Activated T-helper 17 cell treated with anti-CD3 and anti-CD28 coated beads, Interleukin-2, amount 50 U/mL, for 72 hours (primary cell): Measurements from ENCODE around the gene SBNO2. TPM values are rescaled to one million over a fixed set of nuclear protein-coding genes. Genes with fewer than 3 reads are reported as not detected.

ENCODE experiments used
- ATAC-seq: fragments of 150-1000 bp; cut with Tn5 transposase; replicated peaks from 2 replicates; pipeline ENCODE4 v1.10.0; 2021; ENCODE audit warnings: mild to moderate bottlenecking, moderate library complexity
- H3K27ac Mint-ChIP-seq: one replicate; pipeline ENCODE4 v1.8.0; 2022; ENCODE audit warnings: mixed read lengths
- H3K27me3 Mint-ChIP-seq: one replicate; pipeline ENCODE4 v1.8.0; 2022; ENCODE audit warnings: mixed read lengths
- H3K36me3 Mint-ChIP-seq: one replicate; pipeline ENCODE4 v1.8.0; 2022; ENCODE audit warnings: low read depth, mild to moderate bottlenecking, mixed read lengths
- H3K4me1 Mint-ChIP-seq: one replicate; pipeline ENCODE4 v1.8.0; 2022; ENCODE audit warnings: mixed read lengths
- H3K4me3 Mint-ChIP-seq: one replicate; pipeline ENCODE4 v1.8.0; 2022; ENCODE audit warnings: mild to moderate bottlenecking, mixed read lengths
- H3K9me3 Mint-ChIP-seq: one replicate; pipeline ENCODE4 v1.8.0; 2022; ENCODE audit warnings: mixed read lengths
- total RNA-seq, 2 donors: library from RNA; stranded (reverse); gene quantifications; one replicate each; pipeline ENCODE4 v1.2.3, GENCODE V29; 2022

Gene SBNO2
- total RNA-seq, 2 donors from 2014 or later, result 119 to 139 TPM

DNA sequence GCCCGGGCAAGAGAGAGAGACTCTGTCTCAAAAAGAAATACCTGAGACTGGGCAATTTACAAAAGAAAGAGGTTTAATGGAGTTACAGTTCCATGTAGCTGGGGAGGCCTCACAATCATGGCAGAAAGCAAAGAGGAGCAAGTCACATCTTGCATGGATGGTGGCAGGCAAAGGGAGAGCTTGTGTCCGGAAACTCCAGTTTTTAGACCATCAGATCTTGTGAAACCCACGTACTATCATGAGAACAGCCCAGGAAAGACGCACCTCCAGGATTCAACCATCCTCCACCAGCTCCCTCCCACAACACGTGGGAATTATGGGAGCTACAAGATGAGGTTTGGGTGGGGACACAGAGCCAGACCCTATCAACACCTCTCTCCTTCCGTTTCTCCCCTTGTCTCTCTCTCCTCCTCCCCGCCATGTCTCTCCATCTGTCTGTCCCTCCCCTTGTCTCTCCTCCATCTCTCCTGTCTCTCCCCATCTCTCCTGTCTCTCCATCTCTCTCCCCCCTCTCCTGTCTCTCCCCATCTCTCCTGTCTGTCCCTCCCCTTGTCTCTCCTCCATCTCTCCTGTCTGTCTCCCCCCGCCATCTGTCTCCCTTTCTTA lies 88.9 kb downstream of the SBNO2 start:
- peak overlapping the region; percentile 26 for H3K4me3 Mint-ChIP-seq
- ATAC-seq, result no peak
- peaks cover 88% of the 10 kb centered on the region for H3K36me3 Mint-ChIP-seq
- H3K27me3 Mint-ChIP-seq, result no peaks in the 10 kb centered on the region
- no peaks in the 10 kb centered on the region for H3K9me3 Mint-ChIP-seq
- peak overlapping the region; percentile 76 for H3K27ac Mint-ChIP-seq
- H3K4me1 Mint-ChIP-seq, result peaks cover 22% of the 10 kb centered on the region

DNA sequence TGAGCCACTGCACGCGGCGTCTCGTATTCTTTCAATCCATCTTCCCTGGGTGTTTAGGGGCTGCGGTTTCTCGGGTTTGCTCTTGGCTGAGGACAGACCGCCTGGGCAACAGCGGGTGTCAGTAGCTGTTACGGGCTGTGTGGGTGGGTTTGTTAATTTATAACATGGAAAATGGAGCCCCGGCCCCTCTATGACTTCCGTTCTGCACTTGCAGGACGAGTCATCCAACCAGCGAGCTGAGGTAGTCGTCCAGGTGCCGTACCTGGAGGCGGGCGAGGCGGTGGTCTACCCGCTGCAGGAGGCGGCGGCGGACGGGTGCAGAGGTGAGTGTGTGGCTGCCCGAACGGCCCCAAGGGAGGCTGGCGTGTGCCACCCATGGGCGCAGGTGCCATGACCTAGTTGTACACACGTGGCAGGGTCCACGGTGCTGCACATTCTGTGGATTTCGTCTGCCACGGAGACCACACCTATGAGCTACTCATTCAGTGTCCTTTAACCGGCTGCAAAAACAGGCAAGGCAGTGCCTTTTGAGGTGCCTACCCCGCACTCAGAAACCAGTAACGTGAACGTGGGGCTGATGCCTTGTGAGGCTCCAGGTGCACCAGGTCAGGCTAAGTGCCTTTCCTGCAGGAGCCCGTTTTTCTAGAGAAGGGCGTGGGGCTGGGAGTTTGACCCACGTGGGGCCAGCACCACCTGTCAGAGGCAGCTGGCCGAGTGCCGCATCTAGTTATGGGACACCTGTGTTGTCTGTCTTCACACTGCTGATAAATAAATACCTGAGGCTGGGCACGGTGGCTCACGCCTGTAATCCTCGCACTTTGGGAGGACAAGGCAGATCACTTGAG lies 89.8 kb downstream of the SBNO2 start:
- ATAC-seq, result no peak
- Mint-ChIP-seq H3K27me3 (no peaks in the 10 kb centered on the region), H3K4me1 (peaks cover 22% of the 10 kb centered on the region), H3K36me3 (peaks cover 89% of the 10 kb centered on the region), H3K27ac (peak overlapping the region; percentile 76), H3K9me3 (no peaks in the 10 kb centered on the region), H3K4me3 (peak overlapping the region; percentile 26)

DNA sequence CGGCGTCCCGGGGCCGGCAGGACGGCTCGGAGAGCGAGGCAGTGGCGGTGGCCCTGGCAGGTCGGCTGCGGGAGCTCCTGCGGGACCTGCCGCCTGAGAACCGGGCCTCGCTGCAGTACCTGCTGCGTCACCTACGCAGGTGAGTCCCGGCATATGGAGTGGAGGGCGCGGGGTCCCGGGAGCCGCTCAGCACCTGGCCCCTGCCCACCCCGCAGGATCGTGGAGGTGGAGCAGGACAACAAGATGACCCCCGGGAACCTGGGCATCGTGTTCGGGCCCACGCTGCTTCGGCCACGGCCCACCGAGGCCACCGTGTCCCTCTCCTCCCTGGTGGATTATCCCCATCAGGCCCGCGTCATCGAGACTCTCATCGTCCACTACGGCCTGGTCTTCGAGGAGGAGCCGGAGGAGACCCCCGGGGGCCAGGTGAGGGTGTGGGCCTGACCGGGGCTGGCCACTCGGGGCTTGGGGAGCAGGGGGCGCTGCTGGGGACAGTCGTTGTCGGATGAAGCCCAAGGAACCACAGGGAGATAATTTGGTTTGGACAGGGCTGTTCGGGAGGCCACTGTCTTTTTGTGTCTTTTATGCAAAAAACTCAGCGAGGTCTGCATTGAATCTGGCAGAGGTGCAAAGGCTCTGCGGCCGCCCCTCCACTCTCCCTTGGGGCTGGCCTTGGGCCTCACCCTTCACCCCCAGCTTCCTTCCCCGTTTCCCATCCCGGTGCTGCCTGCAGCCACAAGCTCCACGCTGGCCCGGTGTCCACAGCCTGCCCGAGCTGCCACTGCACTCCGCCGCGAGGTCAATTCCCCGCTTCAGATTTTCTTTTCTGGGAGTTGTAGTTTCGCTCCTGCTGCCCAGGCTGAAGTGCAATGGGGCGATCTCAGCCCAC lies 90.9 kb downstream of the SBNO2 start:
- Mint-ChIP-seq H3K4me1 (peaks cover 17% of the 10 kb centered on the region), H3K27ac (peak overlapping the region; percentile 54), H3K27me3 (no peaks in the 10 kb centered on the region), H3K4me3 (peak overlapping the region; percentile 11), H3K36me3 (peaks cover 91% of the 10 kb centered on the region), H3K9me3 (no peaks in the 10 kb centered on the region)
- ATAC-seq, result no peak

GRCh38 chr19:1082165-1082927 lies 91.7 kb downstream of the SBNO2 start:
- H3K4me1 Mint-ChIP-seq, result peaks cover 9% of the 10 kb centered on the region
- no peaks in the 10 kb centered on the region for H3K27me3 Mint-ChIP-seq
- ATAC-seq, result peak; percentile 70
- no peaks in the 10 kb centered on the region for H3K9me3 Mint-ChIP-seq
- peaks cover 91% of the 10 kb centered on the region for H3K36me3 Mint-ChIP-seq
- H3K27ac Mint-ChIP-seq, result no peak overlapping the region
- H3K4me3 Mint-ChIP-seq, result no peak overlapping the region

- H3K9me3 Mint-ChIP-seq, result no peaks in the 10 kb centered on the region
- no peak for ATAC-seq
- H3K27ac Mint-ChIP-seq, result no peak overlapping the region
- H3K4me1 Mint-ChIP-seq, result peaks cover 9% of the 10 kb centered on the region
- peaks cover 98% of the 10 kb centered on the region for H3K36me3 Mint-ChIP-seq
- H3K27me3 Mint-ChIP-seq, result no peaks in the 10 kb centered on the region
- no peak overlapping the region for H3K4me3 Mint-ChIP-seq
These were observed 92.5 kb downstream of the SBNO2 start for GRCh38 chr19:1081301-1082164.

GRCh38 chr19:1080360-1081161 lies 93.5 kb downstream of the SBNO2 start:
- no peaks in the 10 kb centered on the region for H3K9me3 Mint-ChIP-seq
- H3K36me3 Mint-ChIP-seq, result peaks cover 98% of the 10 kb centered on the region
- H3K27ac Mint-ChIP-seq, result no peak overlapping the region
- no peak for ATAC-seq
- H3K4me1 Mint-ChIP-seq, result peaks cover 15% of the 10 kb centered on the region
- no peak overlapping the region for H3K4me3 Mint-ChIP-seq
- H3K27me3 Mint-ChIP-seq, result no peaks in the 10 kb centered on the region

GRCh38 chr19:1079566-1080111 lies 94.4 kb downstream of the SBNO2 start:
- H3K27ac Mint-ChIP-seq, result no peak overlapping the region
- H3K27me3 Mint-ChIP-seq, result no peaks in the 10 kb centered on the region
- peak; percentile 19 for ATAC-seq
- H3K4me1 Mint-ChIP-seq, result peaks cover 9% of the 10 kb centered on the region
- H3K36me3 Mint-ChIP-seq, result peaks cover 96% of the 10 kb centered on the region
- H3K9me3 Mint-ChIP-seq, result no peaks in the 10 kb centered on the region
- H3K4me3 Mint-ChIP-seq, result peak overlapping the region; percentile 32

- Mint-ChIP-seq H3K27ac (peak overlapping the region; percentile 89), H3K4me1 (peaks cover 11% of the 10 kb centered on the region)
These were observed 97.1 kb downstream of the SBNO2 start for GRCh38 chr19:1076951-1077350.

DNA sequence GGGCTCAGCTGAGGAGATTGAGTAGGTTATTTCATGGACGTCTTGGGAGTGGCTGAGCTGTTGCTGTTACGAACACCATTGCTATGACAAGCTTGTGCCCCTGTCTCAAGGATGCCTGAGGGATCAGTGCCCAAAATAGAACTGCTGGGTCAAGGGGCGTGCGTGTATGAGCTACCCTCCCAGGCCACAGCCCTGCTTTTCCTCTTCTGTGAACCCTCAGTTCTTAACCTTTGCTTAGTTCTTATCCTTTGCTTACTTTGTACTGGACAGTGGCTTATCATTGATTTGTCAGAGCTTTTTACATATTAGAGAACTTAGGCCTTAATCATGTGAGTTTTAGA lies 98.1 kb downstream of the SBNO2 start:
- ATAC-seq, result no peak
- no peaks in the 10 kb centered on the region for H3K9me3 Mint-ChIP-seq
- H3K4me1 Mint-ChIP-seq, result peaks cover 14% of the 10 kb centered on the region
- H3K36me3 Mint-ChIP-seq, result peaks cover 91% of the 10 kb centered on the region
- H3K4me3 Mint-ChIP-seq, result peak overlapping the region; percentile 79
- H3K27ac Mint-ChIP-seq, result peak overlapping the region; percentile 75
- H3K27me3 Mint-ChIP-seq, result no peaks in the 10 kb centered on the region

More at GRCh38 chr19:1076951-1077350, 97.1 kb downstream of the SBNO2 start:
- no peaks in the 10 kb centered on the region for H3K27me3 Mint-ChIP-seq
- H3K9me3 Mint-ChIP-seq, result no peaks in the 10 kb centered on the region
- ATAC-seq, result peak; percentile 88
- H3K4me3 Mint-ChIP-seq, result peak overlapping the region; percentile 79
- peaks cover 95% of the 10 kb centered on the region for H3K36me3 Mint-ChIP-seq

- Mint-ChIP-seq H3K4me1 (peaks cover 14% of the 10 kb centered on the region), H3K27ac (peak overlapping the region; percentile 75), H3K36me3 (peaks cover 90% of the 10 kb centered on the region)
These were observed 99.4 kb downstream of the SBNO2 start for GRCh38 chr19:1074544-1075283.

DNA sequence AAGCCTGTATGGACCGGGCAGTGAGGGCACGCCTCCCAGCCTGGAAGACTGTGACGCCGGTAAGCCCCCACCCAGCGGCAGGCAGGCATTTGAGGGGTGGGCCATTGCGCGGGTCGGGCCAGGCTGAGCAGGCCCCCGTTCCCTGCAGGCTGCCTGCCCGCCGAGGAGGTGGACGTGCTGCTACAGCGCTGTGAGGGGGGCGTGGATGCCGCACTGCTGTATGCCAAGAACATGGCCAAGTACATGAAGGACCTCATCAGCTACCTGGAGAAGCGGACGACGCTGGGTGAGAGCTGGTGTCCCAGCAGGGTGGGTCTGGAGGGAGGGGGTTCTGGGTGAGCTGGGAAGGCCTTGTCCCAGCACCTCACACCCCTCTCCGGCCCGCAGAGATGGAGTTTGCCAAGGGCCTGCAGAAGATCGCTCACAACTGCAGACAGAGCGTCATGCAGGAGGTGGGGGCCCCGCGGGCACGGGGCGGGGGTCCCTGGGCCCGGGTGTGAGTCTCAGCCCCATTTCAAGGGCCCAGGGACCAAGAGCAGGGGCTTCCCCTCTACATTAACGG lies 100.0 kb downstream of the SBNO2 start:
- ATAC-seq, result no peak
- Mint-ChIP-seq H3K4me3 (peak overlapping the region; percentile 82), H3K27me3 (no peaks in the 10 kb centered on the region)

More at GRCh38 chr19:1074544-1075283, 99.4 kb downstream of the SBNO2 start:
- no peaks in the 10 kb centered on the region for H3K9me3 Mint-ChIP-seq
- peak; percentile 26 for ATAC-seq
- H3K4me3 Mint-ChIP-seq, result peak overlapping the region; percentile 82
- no peaks in the 10 kb centered on the region for H3K27me3 Mint-ChIP-seq

More for the DNA sequence above, 100.0 kb downstream of the SBNO2 start:
- Mint-ChIP-seq H3K9me3 (no peaks in the 10 kb centered on the region), H3K36me3 (peaks cover 90% of the 10 kb centered on the region), H3K4me1 (peaks cover 14% of the 10 kb centered on the region), H3K27ac (no peak overlapping the region)
